HG03159 (cell line): Measurements from ENCODE around the gene TGFB1.
"Not testable (repeated sequence)": the region's sequence is repeated elsewhere in the genome, so short reads cannot be mapped to it uniquely, and the experiment has no call there.

Experiments used
- ATAC-seq: cut with Tn5 transposase; IDR thresholded peaks from one replicate; pipeline ENCODE4 v1.9.1; 2021; ENCODE audit warnings: mild to moderate bottlenecking, moderate library complexity; ENCODE audit not compliant: unreplicated experiment

The TGFB1 gene

DNA sequence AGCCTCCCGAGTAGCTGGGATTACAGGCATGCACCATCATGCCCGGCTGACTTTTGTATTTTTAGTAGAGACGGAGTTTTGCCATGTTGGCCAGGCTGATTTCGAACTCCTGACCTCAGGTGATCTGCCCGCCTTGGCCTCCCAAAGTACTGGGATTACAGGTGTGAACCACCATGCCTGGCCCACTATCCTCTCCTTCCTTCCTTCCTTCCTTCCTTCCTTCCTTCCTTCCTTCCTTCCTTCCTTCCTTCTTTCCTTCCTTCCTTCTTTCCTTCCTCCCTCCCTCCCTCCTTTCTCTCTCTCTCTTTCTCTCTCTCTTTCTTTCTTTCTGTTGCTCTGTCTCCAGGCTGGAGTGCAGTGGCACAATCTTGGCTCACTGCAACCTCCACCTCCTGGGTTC lies 17.4 kb upstream of the TGFB1 start:
- not testable (repeated sequence) for ATAC-seq

DNA sequence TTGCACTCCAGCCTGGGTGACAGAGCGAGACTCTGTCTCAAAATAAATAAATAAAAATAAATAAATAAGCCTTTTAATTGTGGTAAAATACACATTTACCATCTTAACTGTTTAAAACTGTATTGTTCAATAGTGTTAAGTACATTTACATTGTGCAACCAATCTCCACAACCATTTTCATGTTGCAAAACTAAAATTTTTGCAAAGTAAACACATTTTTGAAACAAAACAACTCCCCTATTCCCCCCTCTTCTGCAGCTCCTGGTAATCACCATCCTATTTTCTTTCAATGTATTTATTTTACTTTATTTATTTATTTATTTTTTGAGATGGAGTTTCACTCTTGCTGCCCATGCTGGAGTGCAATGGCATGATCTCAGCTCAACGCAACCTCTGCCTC lies 16.0 kb upstream of the TGFB1 start:
- ATAC-seq, result no peak

DNA sequence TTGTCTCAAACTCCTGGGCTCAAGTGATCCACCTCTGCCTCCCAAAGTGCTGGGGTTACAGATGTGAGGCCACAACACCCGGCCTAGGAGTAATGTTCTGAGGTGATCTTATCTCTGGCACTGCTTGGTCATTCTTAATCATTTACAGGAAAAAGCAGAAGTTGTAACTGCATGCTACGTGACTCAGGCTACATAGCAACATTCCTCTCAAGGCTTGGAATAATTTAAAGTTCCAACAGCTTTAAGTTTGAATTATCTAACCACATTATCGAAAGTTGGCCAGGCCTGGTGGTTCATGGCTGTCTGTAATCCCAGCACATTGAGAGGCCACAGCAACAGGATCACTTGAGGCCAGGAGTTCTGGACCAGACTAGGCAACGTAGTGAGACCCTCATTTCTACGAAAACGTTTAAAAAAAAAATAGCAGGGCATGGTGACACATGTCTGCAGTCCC lies 14.2 kb upstream of the TGFB1 start:
- ATAC-seq, result no peak

DNA sequence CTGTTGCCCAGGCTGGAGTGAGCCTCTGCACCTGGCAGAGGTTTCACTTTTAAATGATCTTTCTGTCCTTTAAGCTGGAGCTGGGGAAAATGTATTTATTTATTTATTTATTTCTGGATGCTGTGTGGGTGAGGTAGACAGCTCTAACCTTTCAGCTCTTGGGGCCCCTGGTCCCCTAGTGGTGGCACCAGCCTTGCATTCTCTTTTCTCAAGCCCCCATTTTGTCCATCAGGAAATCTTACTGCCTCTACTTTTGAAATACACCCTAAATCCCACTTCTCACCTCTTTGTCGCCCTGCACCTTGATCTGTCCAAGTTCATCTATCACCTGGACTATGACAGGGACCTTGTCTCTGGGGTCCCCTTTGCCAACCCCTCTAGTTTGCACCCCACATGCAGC lies 12.4 kb upstream of the TGFB1 start:
- ATAC-seq, result no peak

DNA sequence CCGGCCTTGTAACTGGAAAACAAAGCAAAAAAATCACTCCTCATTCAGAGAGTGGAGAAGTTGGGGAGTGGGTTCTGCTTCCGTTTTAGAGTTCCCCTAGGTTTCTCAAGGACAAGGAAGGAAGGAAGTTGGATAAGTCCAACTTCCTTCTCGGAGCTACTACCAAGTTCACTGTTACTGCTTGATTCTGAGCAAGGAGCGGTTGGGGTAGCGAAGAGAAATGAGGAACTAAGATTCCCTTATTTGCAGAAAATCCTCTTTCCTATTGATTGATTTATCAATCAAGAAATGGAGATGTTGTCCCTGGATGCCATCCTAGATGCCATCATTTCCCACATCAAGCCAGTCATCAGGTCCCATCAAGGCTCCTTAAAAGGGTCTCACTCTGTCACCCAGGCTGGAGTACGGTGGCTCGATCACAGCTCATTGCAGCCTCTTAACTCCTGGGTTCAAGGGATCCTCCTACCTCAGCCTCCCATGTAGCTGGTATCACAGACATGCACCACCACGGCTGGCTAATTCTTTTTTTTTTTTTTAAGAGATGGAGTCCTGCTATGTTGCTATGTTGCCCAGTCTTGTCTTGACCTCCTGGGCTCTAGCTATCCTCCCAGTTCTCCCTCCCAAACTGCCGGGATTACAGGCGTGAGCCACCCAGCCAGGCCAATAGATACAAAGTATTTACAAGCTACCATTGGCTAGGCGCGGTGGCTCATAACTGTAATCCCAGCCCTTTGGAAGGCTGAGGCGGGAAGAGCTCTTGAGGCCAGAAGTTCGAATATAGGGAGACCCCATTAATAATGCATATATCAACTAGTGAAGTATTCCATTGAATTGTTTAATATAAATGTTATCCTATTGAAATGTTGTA lies 11.0 kb upstream of the TGFB1 start:
- no peak for ATAC-seq

DNA sequence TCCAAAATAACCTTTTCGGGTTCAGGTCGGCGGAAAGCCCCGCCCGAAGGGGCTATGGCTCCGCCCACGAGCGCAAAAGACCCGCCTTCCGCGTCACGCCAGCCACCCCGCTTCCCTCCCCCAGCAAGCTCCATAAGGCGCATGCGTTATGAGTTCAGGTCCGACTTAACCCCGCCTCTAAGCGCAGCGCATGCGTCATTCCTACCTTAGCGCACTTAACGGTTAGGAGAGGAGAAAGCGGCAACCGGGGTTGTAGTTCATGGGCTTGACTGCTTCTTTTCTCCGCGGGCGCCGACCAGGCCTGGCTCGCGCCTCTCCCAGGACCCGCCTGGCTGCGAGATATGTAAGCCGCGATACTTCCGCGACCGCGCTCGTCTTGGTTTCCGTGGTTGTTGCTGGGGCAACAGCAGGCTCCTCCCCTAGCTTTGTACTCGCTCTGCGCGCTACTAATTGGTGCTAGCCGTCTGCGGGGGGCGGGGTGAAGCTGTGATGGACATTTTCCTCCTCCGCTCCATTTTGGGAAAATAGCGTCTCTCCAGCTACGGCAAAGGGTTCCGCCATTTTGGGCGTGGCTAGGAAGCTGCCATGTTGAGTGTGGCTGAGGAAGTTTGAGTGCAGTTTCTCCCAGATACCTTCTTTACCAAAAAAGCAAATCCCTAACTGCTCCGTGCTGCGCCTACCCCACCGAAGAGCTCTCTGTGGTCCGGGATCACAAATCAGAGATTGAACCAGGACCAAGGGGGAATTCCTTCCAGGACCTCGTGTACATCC lies 10.2 kb upstream of the TGFB1 start, which contains the start of gene B9D2:
Gene B9D2, minus strand, starts transcription at position 397 of the 771 bp plus-strand sequence. CDS start 630 bp downstream, outside the sequence.
- ATAC-seq, result peak; percentile 80

DNA sequence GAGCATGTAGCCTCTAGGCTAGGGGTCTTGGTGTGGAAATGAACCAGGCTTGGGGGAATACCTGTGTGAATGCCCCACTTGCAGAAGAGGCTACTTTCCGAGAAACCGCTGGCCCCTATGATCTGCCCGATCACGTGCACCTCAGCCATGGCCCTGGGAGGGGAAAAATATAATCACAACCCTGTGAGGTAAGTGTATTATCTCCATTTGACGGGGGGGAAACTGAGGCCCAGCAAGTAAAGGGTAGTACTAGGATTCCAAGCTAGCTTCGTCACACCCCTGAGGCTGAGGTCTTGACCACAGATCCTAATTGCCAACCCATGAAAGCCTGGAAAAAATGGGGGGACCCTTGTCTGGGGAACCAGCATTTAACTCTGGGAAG lies 9.6 kb upstream of the TGFB1 start:
- no peak for ATAC-seq

DNA sequence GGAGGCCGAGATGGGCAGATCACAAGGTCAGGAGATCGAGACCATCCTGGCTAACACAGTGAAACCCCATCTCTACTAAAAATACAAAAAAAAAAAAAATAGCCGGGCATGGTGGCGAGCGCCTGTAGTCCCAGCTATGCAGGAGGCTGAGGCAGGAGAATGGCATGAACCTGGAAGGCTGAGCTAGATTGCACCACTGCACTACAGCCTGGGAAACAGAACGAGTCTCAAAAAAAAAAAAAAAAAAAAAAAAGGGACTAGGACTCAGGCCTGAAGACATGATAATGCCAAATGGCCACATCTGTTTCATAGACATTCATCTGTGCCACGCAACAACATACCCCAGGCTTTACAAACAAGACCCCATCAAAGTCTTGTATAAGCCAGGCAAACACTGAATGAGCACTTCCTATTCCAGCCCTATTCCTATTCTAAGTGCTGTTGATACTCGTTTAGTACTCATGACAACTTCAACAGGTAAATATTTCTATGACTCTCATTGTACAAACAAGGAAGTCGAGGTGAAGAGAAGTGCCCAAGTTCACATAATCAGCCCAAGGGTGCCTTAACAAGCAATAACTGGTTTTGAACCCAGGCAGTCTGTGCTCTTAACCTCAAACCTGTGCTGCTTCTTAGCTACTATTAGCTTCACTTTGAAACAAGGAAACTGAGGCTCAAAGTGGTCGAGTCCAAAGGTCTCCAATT lies 8.6 kb upstream of the TGFB1 start:
- no peak for ATAC-seq

DNA sequence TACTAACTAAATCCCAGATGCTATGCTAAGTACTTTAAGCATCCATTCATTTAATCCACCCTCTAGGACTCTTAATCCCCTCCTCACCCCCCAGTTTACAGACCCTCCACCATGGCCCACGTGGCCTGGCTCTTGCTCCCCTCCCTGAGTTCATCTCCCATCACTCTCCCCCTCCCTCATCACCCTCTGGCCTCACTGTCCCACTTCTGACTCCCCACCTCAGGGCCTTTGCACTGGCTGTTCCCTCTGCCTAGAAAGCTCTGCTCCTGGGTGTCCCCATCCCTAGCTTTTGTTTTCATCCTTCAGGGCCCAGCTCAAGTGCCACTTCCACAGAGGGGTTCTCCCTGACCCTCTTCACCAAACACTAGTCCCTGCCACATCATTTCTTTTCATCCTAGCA lies 6.0 kb upstream of the TGFB1 start:
- ATAC-seq, result no peak

DNA sequence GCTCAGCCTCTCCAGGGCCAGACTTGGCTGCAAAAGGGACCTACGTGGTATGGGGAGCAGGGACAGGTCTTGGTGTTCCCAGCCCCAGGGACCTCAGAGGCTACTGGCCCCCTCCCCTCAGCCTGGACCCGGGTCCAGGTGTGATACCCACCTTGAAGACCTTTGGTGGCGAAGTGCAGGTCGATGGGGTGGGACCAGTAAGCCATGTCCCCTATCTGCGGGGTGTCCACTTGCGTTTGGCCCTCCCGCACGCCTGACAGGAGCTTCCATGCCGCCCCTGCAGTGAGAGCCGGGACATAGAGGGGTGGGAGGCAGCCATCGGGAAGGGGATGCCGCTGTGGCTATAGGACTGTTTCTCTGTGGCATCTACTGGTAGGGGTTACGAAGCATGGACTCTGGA lies 4.0 kb upstream of the TGFB1 start:
- no peak for ATAC-seq

DNA sequence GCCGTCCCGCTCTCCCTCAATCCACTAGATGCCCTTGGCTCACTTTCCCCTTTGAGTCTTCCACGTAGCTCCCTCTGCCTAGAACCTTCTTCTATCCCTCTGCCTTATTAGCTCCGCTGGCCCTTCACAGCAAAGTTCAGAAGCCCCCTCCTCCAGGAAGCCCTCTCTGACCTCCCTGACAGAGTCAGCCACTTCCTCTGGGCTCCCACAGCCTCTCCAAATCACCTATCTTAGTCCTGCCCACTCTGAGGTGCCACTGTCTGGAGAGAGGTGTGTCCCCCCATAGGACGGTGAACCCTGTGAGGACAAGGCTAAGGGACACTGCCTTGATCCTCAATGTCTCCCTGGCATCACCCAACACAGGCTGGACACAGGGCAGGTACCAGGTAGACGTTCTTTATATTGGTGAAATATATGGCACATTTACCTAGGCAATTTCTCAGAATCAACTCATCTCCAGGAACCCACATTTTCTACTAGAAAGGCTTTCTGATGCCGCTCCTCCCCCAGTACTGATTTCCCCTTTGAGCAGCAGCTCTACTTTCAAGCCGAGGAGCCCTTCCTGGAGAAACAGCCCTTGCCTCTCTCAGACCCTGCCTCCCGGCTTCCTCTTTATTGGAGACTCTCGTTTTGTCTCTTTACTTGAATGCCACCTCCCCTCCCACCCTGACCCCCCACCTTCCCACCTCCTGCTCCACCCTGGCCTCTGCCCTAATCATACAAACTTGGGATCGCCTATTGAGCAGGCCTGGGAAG lies 3.4 kb upstream of the TGFB1 start:
- no peak for ATAC-seq

DNA sequence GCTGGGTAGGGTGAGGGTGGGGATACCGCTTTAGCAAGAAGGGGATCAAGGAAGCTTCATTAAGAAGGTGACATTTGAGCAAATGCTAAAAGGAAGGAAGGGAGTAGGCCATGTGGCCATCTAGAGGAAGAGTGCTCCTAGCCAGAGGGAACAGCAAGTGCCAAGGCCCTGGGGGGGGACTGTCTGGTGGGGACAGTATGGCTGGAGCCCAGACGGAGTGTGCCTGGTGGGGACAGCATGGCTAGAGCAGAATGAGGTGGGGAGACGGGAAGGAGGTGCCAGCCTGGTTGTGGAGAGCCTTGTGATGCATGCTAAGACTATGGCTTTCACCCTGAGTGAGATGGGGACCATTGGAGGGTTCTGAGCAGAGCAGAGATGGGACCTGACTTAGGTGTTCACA lies 2.1 kb upstream of the TGFB1 start:
- ATAC-seq, result no peak

DNA sequence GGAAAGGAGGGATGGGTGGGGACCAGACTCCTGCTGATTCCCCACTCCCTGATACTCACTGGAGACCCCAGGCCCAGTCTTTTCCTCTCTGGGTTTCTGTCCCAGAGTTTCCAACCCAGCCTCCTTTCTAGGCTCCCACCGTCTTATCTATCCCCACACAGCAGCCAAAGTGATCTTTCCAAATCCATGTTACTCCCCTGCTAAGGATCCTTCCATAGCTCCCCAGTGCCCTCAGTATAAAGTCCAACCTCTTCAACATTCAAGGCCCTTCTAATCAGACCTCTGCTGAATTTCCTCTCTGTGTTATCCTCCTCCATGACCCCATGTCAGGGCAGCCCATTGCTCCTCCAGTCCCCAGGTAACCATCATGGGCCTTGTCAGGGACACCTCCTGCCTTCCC lies 1.3 kb upstream of the TGFB1 start:
- no peak for ATAC-seq

DNA sequence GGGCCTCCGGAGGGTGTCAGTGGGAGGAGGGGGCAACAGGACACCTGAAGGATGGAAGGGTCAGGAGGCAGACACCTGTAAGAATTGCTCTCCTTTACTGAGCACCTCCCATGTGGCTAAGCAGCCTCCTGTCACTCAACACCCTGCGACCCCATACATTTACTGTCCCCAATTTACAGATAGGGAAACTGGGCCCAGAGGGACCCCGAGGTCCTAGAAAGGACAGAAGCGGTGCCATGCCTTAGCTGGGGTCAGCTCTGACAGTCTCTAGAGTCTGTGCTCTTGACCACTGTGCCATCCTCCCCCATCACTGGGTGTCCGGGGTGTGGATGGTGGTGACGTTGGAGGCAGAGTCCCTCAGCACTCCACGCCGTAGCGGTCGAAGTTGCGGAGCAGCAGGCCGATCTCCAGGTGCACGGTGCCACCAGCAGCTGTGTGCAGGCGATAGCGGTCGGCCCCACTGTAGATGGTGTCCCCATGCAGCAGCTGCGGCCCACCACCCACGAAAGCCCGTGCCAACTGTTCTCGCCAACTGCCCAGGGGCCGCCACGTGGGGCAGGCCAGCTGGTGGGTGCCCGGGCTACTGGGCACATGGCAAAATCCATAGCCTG lies 726 bp upstream of the TGFB1 start:
- no peak for ATAC-seq

DNA sequence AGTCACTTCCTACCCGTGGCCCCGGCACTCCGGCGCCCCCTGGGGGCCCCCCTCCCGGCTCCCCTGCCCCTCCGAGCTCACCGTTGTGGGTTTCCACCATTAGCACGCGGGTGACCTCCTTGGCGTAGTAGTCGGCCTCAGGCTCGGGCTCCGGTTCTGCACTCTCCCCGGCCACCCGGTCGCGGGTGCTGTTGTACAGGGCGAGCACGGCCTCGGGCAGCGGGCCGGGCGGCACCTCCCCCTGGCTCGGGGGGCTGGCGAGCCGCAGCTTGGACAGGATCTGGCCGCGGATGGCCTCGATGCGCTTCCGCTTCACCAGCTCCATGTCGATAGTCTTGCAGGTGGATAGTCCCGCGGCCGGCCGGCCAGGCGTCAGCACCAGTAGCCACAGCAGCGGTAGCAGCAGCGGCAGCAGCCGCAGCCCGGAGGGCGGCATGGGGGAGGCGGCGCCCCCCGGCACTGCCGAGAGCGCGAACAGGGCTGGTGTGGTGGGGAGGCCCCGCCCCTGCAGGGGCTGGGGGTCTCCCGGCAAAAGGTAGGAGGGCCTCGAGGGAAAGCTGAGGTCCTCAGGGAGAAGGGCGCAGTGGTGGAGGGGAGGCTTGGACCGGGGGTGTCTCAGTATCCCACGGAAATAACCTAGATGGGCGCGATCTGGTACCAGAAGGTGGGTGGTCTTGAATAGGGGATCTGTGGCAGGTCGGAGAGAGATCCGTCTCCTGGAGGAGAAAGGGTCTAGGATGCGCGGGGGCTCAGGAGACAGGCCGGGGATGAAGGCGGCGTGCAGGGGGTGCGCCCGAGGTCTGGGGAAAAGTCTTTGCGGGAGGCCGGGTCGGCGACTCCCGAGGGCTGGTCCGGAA lies 885 bp downstream of the TGFB1 start:
- no peak for ATAC-seq

DNA sequence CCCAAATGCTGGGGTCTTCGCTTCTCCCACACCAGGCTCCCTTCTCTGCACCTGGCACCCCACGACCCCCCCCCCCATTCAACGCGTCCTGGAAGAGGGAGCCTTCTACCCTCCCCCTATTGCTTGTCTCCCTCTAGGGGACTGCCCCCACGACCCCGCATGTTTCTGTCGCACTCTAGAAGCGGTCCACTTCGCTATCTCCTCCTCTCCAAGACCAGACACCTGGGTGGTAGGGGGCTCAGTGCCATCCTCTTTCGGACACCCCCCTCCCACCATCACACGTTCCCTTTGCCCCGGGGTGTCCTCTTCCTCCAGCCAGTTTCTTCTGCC lies 1.5 kb downstream of the TGFB1 start:
- ATAC-seq, result no peak

DNA sequence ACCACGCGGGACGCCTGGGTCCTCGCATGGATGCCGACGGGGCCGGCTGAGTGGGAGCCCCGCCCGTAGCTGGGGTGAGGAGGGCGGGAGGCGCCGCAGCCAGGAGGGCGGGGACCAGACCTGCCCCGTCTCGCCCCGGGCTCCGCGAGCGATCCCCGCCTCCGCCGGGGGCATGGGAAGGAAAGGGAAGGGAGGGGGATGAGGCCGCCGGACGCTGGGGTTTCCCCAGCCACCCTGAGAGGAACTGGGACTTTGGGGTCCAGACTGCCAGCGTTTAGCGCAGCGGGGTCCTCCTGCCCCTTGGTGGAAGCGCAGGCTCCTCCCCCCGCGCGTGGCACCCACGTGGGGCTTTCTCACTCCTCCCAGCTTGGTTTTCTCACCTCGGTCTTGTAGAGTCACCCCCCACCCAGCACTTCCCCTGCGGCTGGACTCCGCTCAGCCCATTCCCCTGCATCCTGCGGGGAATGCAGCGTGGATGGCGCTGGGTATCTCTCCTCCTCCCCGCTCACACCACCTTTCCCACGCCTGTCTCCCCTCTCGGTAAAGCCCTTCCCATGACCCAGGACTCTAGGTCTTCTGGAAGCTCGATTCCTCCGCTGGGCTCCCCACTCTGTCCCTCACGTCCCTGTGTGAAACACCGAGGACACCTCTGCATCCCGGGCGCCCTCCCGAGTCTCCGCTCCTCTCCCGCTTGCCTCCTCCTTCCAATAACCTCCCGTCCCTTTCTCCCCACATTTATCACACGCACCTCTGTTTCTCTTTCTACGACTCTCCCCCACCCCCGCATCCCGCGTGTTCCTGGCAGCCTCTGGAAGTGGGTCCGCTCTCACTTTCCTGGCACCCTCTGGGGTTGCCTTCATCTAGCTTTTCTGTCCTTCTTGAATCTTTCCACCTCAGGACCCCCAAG lies 2.1 kb downstream of the TGFB1 start:
- ATAC-seq, result peak; percentile 33

DNA sequence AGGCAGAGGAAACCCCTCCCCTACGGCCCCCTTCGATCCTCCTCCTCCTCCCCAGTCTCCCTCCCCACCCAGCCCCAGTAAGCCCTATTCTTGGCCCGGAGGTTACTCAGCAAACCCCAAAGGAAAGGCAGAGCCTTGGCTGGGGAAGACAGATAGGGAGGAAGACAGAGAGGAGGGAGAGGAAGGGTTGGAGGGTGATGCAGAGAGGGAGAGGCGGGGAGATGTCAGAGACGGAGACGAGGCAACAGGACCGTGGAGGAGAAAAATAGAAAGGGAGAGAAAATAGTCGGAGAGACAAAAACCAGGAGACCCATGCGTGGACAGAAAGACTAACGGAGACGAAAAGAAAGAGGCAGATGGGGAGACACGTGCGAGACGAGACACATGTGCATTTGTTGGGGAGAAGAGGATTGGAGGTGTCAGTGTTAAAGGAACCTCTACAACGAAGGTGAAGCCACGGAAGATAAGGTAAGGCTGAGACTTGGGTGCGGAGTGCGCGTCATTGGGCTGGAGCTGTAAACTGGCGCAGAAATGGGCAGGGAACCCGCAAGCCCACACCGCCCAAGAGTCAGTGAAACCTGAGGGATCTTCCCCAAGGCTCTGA lies 2.9 kb downstream of the TGFB1 start:
- ATAC-seq, result peak; percentile 2
